Measurements from ENCODE around the gene GFER. TPM values are rescaled to one million over a fixed set of nuclear protein-coding genes. Genes with fewer than 3 reads are reported as not detected.

Gene GFER
- total and polyA plus RNA-seq, 2 experiments from 2014 or later = 46.9 to 53.5 TPM

DNA sequence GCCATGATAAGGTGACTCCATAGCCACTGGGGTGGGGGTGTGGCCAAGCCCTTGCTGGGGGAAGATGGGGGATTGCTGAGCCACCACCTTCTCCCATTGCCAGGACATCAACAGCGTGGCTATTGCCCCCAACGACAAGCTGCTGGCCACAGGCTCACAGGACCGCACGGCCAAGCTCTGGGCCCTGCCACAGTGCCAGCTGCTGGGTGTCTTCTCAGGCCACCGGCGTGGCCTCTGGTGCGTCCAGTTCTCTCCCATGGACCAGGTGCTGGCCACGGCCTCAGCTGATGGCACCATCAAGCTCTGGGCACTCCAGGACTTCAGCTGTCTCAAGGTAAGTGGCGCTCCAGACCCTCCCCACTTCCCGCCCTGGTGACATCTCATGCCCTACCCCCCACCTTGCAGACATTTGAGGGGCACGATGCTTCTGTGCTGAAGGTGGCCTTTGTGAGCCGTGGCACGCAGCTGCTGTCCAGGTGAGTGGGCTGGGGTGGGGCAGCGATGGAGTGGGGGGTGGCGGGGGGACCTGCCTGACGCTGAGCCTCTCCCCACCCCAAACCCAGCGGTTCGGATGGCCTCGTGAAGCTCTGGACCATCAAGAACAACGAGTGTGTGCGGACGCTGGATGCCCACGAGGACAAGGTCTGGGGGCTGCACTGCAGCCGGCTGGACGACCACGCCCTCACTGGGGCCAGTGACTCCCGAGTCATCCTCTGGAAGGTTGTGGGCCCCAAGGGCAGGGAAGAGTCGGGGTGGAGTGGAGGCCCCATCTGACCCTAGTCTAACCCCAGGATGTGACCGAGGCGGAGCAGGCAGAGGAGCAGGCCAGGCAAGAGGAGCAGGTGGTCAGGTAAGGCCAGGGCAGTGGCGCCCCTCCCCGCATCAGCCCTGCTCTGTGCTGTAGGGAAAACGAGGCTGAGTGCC is 6.8 kb upstream of the GFER start:
- Histone ChIP-seq H3K4me1 (ENCODE audit: low read depth) (peaks cover 5% of the 10 kb centered on the region), H3K9me3 (ENCODE audit: low read depth) (no peaks in the 10 kb centered on the region), H3K27me3 (peaks cover 45% of the 10 kb centered on the region)

GRCh38 chr16:1977875-1978268 is 6.1 kb upstream of the GFER start:
- no peaks in the 10 kb centered on the region for H3K9me3 ChIP-seq (ENCODE audit: low read depth)
- H3K27me3 ChIP-seq = peaks cover 51% of the 10 kb centered on the region
- no peak for DNase-seq (ENCODE audit: low read depth in 1 of 2, low spot score in 1 of 2)
- no peak overlapping the region for H3K4me3 ChIP-seq
- TF ChIP-seq CTCF (IDR thresholded peaks at IDR 0.05; ENCODE audit: low read depth, low read length) = no peak
- H3K27ac ChIP-seq = no peak overlapping the region
- peaks cover 2% of the 10 kb centered on the region for H3K4me1 ChIP-seq (ENCODE audit: low read depth)
- H3K36me3 ChIP-seq = peaks cover 15% of the 10 kb centered on the region

More for the DNA sequence above, 6.8 kb upstream of the GFER start:
- H3K4me3 ChIP-seq = no peak overlapping the region
- H3K36me3 ChIP-seq = peaks cover 15% of the 10 kb centered on the region
- H3K27ac ChIP-seq = no peak overlapping the region
- no peak for DNase-seq (ENCODE audit: low read depth in 1 of 2, low spot score in 1 of 2)
- no peak for TF ChIP-seq CTCF (IDR thresholded peaks at IDR 0.05; ENCODE audit: low read depth, low read length)

GRCh38 chr16:1978476-1979120 is 5.4 kb upstream of the GFER start:
- TF ChIP-seq CTCF (IDR thresholded peaks at IDR 0.05; ENCODE audit: low read depth, low read length) = no peak
- peaks cover 15% of the 10 kb centered on the region for H3K36me3 ChIP-seq
- H3K4me3 ChIP-seq = no peak overlapping the region
- no peak overlapping the region for H3K27ac ChIP-seq
- peaks cover 55% of the 10 kb centered on the region for H3K27me3 ChIP-seq
- no peaks in the 10 kb centered on the region for H3K9me3 ChIP-seq (ENCODE audit: low read depth)
- no peaks in the 10 kb centered on the region for H3K4me1 ChIP-seq (ENCODE audit: low read depth)
- DNase-seq (ENCODE audit: low read depth in 1 of 2, low spot score in 1 of 2) = no peak

- H3K4me3 ChIP-seq = no peak overlapping the region
- peak in 1 of 2 donors; percentile 37 for DNase-seq (ENCODE audit: low read depth in 1 of 2, low spot score in 1 of 2)
- no peak for TF ChIP-seq CTCF (IDR thresholded peaks at IDR 0.05; ENCODE audit: low read depth, low read length)
Measured at GRCh38 chr16:1979271-1980029, 4.5 kb upstream of the GFER start.

GRCh38 chr16:1980030-1980769 is 3.8 kb upstream of the GFER start:
- H3K27ac ChIP-seq = no peak overlapping the region
- peaks cover 4% of the 10 kb centered on the region for H3K4me1 ChIP-seq (ENCODE audit: low read depth)
- TF ChIP-seq CTCF (IDR thresholded peaks at IDR 0.05; ENCODE audit: low read depth, low read length) = no peak
- H3K36me3 ChIP-seq = peaks cover 11% of the 10 kb centered on the region
- no peaks in the 10 kb centered on the region for H3K9me3 ChIP-seq (ENCODE audit: low read depth)
- H3K4me3 ChIP-seq = no peak overlapping the region
- H3K27me3 ChIP-seq = peaks cover 55% of the 10 kb centered on the region
- no peak for DNase-seq (ENCODE audit: low read depth in 1 of 2, low spot score in 1 of 2)

More at GRCh38 chr16:1979271-1980029, 4.5 kb upstream of the GFER start:
- Histone ChIP-seq H3K36me3 (peaks cover 15% of the 10 kb centered on the region), H3K27me3 (peaks cover 55% of the 10 kb centered on the region), H3K27ac (no peak overlapping the region), H3K9me3 (ENCODE audit: low read depth) (no peaks in the 10 kb centered on the region), H3K4me1 (ENCODE audit: low read depth) (no peaks in the 10 kb centered on the region)

All from cardiac muscle cell (in vitro differentiated cells and primary cell).